Gastroesophageal sphincter (tissue), 4 donors: ENCODE measurements around the gene NKD1. TPM values are rescaled to one million over a fixed set of nuclear protein-coding genes. Genes with fewer than 3 reads are reported as not detected.

Experiments used
- ATAC-seq: fragments of 150-250 bp; one replicate; pipeline ENCODE4 v1.9.1; 2016; ENCODE audit warnings: mild to moderate bottlenecking, moderate library complexity
- H3K27ac ChIP-seq, 4 donors: fragments of 200-600 bp; sonication (generic) in 3 of 4; 1 replicate in 3 of 4; 2 replicates in 1 of 4; pipeline ENCODE4 v1.5.1; 2016 to 2019
- H3K27me3 ChIP-seq: fragments of 200-600 bp; sonication (generic); one replicate; pipeline ENCODE4 v1.5.1; 2019
- H3K36me3 ChIP-seq, 2 donors: fragments of 200-600 bp; sonication (generic); one replicate each; pipeline ENCODE4 v1.5.1; 2019; ENCODE audit warnings: control low read depth in 1 of 2
- H3K4me1 ChIP-seq, 3 donors: fragments of 200-600 bp; sonication (generic); 1 replicate in 2 of 3; 2 replicates in 1 of 3; pipeline ENCODE4 v1.5.1; 2016 to 2019; ENCODE audit warnings: control low read depth in 2 of 3
- H3K4me3 ChIP-seq, 2 donors: fragments of 200-600 bp; sonication (generic); one replicate each; pipeline ENCODE4 v1.5.1; 2019; ENCODE audit warnings: mild to moderate bottlenecking in 1 of 2, moderate library complexity in 1 of 2
- H3K9me3 ChIP-seq, 3 donors: fragments of 200-600 bp; sonication (generic); one replicate each; pipeline ENCODE4 v1.5.1; 2017 to 2019; ENCODE audit warnings: control low read depth in 2 of 3
- EP300 ChIP-seq: sonication (generic); formaldehyde crosslinking; IDR thresholded peaks from one replicate; pipeline ENCODE4 v1.6.1; 2017; ENCODE audit warnings: antibody characterized with exemption, mild to moderate bottlenecking
- POLR2A ChIP-seq, 2 donors: fragments of 450-650 bp; IDR thresholded peaks; one replicate each; pipeline ENCODE4 v1.6.1; 2017; ENCODE audit warnings: antibody characterized with exemption in 2 of 2, mild to moderate bottlenecking in 2 of 2, moderate library complexity in 1 of 2
- POLR2AphosphoS5 ChIP-seq: sonication (generic); formaldehyde crosslinking; IDR thresholded peaks from one replicate; pipeline ENCODE4 v1.6.1; 2017; ENCODE audit warnings: antibody characterized with exemption
- WGBS, 2 donors: methylation state at CpG; one replicate each; pipeline ENCODE4 v1.1.5; 2018; ENCODE audit warnings: low coverage in 1 of 2; 5-methylcytosine and 5-hydroxymethylcytosine counted together
- total RNA-seq, 4 donors: library from RNA; depleted of rRNA; stranded (reverse); fragments of >200 nt; gene quantifications; one replicate each; pipeline ENCODE4 v1.1.0, GENCODE V29; 2016
- TF ChIP-seq, protein P1 (sequence below), 4 experiments: fragments of 200-600 bp in 2 of 4; fragments of 450-650 bp in 2 of 4; sonication (generic) in 1 of 4; IDR thresholded peaks; one replicate each; pipeline ENCODE4 v1.5.1; 2017 to 2019; ENCODE audit warnings: antibody characterized with exemption in 4 of 4, mild to moderate bottlenecking in 2 of 4, moderate library complexity in 2 of 4

The NKD1 gene
- total RNA-seq, 4 donors from 2014 or later = 27.7 to 69.2 (median 48.7) TPM

DNA sequence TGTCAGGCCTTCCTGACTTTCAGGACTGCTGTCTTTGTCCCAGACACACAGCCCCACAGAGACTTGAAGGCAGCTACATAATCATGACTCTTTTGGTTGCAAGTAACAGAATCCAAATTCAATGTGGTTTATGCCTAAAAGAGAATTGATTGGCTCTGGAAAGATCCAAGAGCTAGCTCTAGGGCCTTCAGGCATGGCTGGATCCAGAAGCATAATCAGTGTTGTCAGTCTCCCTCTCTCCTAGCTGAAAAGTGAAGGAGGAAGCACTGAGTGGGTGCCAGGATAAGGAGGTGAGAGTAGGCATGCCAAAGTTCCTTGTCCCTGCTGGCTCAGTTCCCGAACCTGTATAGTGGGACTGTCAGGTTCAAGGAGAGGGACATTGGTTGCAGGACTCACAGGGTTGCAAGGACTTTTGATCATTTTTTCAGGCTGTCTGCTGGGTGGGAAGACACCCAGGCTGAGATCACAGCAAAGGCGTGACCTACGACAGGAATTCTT lies 107.4 kb downstream of the NKD1 start:
- Histone ChIP-seq H3K27me3 (no peaks in the 10 kb centered on the region), H3K36me3 (no peaks in the 10 kb centered on the region), H3K27ac (no peak overlapping the region), H3K4me1 (no peaks in the 10 kb centered on the region), H3K4me3 (no peak overlapping the region), H3K9me3 (no peaks in the 10 kb centered on the region)
- 60% methylated on average over 1 of the region's 3 CpGs; no CpG with 5 or more reads in 1 of the 2 donors for WGBS, 2 donors
- no peak for ATAC-seq
- TF ChIP-seq EP300 = no peak
- TF ChIP-seq POLR2A (IDR thresholded peaks at IDR 0.05) = no peak
- no peak for TF ChIP-seq POLR2AphosphoS5
- TF ChIP-seq, protein P1, sequence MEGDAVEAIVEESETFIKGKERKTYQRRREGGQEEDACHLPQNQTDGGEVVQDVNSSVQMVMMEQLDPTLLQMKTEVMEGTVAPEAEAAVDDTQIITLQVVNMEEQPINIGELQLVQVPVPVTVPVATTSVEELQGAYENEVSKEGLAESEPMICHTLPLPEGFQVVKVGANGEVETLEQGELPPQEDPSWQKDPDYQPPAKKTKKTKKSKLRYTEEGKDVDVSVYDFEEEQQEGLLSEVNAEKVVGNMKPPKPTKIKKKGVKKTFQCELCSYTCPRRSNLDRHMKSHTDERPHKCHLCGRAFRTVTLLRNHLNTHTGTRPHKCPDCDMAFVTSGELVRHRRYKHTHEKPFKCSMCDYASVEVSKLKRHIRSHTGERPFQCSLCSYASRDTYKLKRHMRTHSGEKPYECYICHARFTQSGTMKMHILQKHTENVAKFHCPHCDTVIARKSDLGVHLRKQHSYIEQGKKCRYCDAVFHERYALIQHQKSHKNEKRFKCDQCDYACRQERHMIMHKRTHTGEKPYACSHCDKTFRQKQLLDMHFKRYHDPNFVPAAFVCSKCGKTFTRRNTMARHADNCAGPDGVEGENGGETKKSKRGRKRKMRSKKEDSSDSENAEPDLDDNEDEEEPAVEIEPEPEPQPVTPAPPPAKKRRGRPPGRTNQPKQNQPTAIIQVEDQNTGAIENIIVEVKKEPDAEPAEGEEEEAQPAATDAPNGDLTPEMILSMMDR (IDR thresholded peaks at IDR 0.05) = no peak

DNA sequence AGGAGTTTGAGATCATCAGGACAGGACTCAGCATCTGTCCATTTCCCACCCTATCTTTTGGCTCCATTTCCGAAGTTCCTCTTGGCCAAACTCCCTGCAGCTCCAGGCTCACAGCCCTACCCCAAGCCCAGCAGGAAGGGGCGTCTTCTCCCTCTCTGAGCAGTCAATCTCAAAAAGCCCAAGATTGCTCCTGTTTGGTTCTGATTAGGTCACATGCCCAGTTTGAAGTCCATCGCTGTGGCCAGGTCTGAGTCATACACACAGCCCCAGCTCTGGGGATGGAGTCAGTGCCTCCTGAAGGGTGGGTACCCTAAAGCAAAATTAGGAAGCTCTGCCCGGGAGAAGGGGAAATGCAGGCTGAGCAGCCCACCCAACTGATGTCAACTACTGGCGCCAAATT lies 109.0 kb downstream of the NKD1 start:
- Histone ChIP-seq H3K4me1 (no peaks in the 10 kb centered on the region), H3K36me3 (no peaks in the 10 kb centered on the region), H3K27ac (no peak overlapping the region), H3K9me3 (no peaks in the 10 kb centered on the region), H3K4me3 (no peak overlapping the region), H3K27me3 (no peaks in the 10 kb centered on the region)
- ATAC-seq = no peak
- TF ChIP-seq POLR2A (IDR thresholded peaks at IDR 0.05) (no peak), EP300 (no peak), POLR2AphosphoS5 (no peak)
- TF ChIP-seq, protein P1 (IDR thresholded peaks at IDR 0.05) = no peak
- 35 to 71% methylated on average over 1 to 2 of the region's 5 CpGs for WGBS, 2 donors

DNA sequence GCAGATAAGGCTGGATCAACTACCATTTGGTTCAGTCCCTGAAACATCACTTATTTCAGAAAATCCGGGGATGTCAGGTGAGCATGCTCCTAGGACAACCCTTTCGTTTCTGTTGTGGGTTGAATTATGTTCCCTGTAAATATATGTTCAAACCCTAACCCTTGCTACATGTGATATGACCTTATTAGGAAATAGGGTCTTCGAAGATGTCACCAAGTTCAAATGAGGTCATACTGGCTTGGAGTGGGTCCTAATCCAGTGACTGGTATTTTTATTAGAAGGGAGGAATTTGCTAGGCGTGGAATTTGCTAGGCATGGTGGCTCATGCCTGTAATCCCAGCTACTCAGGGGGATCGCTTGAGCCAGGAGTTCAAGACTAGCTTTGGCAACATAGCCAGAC lies 111.6 kb downstream of the NKD1 start:
- Histone ChIP-seq H3K9me3 (no peaks in the 10 kb centered on the region), H3K27ac (no peak overlapping the region), H3K4me1 (peaks cover 0 to 3% (median 0%) of the 10 kb centered on the region in 3 donors), H3K36me3 (no peaks in the 10 kb centered on the region), H3K27me3 (no peaks in the 10 kb centered on the region), H3K4me3 (no peak overlapping the region)
- WGBS, 2 donors = 75 to 83% methylated on average over 1 to 5 of the region's 5 CpGs
- TF ChIP-seq, protein P1 (IDR thresholded peaks at IDR 0.05) = no peak
- TF ChIP-seq POLR2AphosphoS5 (no peak), POLR2A (IDR thresholded peaks at IDR 0.05) (no peak), EP300 (no peak)
- ATAC-seq = no peak

DNA sequence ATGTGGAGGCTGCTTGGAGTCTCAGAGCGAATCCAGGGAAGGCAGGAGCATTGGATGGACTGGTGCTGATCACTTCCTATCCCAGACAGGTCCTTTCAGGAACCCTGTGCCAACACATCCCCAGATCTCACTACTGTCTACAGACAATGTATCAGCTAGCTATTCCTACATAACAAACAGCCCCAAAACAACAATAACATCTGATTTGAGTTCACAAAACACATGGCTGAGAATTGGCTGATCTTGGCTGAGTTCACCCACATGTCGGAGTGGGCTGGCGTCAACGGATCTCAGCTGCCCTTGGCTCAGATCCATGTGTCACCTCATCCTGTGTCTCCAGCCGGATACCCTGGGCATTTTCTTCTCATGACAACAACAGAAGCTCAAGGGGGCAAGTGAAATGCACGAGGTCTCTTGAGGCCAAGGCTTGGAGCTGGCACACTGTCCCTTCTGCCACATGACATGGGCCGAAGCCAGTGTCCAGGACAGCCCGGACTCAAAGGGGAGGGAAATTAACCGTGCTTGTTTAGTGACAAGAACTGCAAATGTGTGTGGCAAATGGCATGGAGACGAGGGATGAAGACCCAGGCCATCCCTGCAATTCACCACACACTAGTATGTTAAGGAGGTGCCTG lies 114.2 kb downstream of the NKD1 start:
- no peak for ATAC-seq

More for the DNA sequence above, 114.2 kb downstream of the NKD1 start:
- no peaks in the 10 kb centered on the region for H3K9me3 ChIP-seq
- TF ChIP-seq, protein P1 (IDR thresholded peaks at IDR 0.05) = no peak
- TF ChIP-seq POLR2A (IDR thresholded peaks at IDR 0.05) (no peak), EP300 (no peak), POLR2AphosphoS5 (no peak)
- 97 to 100% methylated on average over 1 to 3 of the region's 10 CpGs for WGBS, 2 donors
- no peaks in the 10 kb centered on the region for H3K27me3 ChIP-seq
- no peaks in the 10 kb centered on the region for H3K36me3 ChIP-seq
- H3K4me1 ChIP-seq = peaks cover 0 to 14% (median 0%) of the 10 kb centered on the region in 3 donors
- H3K4me3 ChIP-seq = no peak overlapping the region
- no peak overlapping the region for H3K27ac ChIP-seq
